H9 (cell line): ENCODE data around the gene METTL1. TPM values are rescaled to one million over a fixed set of nuclear protein-coding genes. Genes with fewer than 3 reads are reported as not detected.

Source experiments
- DNase-seq: peaks from one replicate; pipeline ENCODE4 v3.0.0-alpha.2; 2017
- H2AFZ ChIP-seq: one replicate; pipeline ENCODE4 v1.6.1; 2013; ENCODE audit warnings: mild to moderate bottlenecking, low read length, control low read depth, moderate library complexity
- H2AK5ac ChIP-seq: 2 replicates; pipeline ENCODE4 v1.6.1; 2013; ENCODE audit warnings: low read length, control low read depth, mixed read lengths; ENCODE audit not compliant: insufficient read length
- H2BK120ac ChIP-seq: one replicate; pipeline ENCODE4 v1.6.1; 2013; ENCODE audit warnings: low read depth, mild to moderate bottlenecking, low read length, control low read depth, inconsistent platforms; ENCODE audit not compliant: poor library complexity, severe bottlenecking
- H2BK12ac ChIP-seq: 2 replicates; pipeline ENCODE4 v1.6.1; 2013; ENCODE audit warnings: low read length, control low read depth, mixed read lengths, low read depth; ENCODE audit not compliant: insufficient read length
- H2BK15ac ChIP-seq: 2 replicates; pipeline ENCODE4 v1.6.1; 2013; ENCODE audit warnings: low read depth, low read length, control low read depth
- H2BK20ac ChIP-seq: one replicate; pipeline ENCODE4 v1.6.1; 2013; ENCODE audit warnings: low read depth, mild to moderate bottlenecking, low read length, control low read depth, inconsistent platforms; ENCODE audit not compliant: poor library complexity, severe bottlenecking
- H2BK5ac ChIP-seq: 2 replicates; pipeline ENCODE4 v1.6.1; 2013; ENCODE audit warnings: low read length, control low read depth, mixed read lengths; ENCODE audit not compliant: insufficient read length
- H3K14ac ChIP-seq: 2 replicates; pipeline ENCODE4 v1.6.1; 2013; ENCODE audit warnings: low read length, control low read depth; ENCODE audit not compliant: insufficient read depth
- H3K18ac ChIP-seq: 2 replicates; pipeline ENCODE4 v1.6.1; 2013; ENCODE audit warnings: low read depth, mild to moderate bottlenecking, mixed read lengths, low read length, control low read depth; ENCODE audit not compliant: insufficient read length
- H3K23ac ChIP-seq: 2 replicates; pipeline ENCODE4 v1.6.1; 2013; ENCODE audit warnings: low read length, control low read depth, mixed read lengths, low read depth; ENCODE audit not compliant: insufficient read length
- H3K23me2 ChIP-seq: 2 replicates; pipeline ENCODE4 v1.6.1; 2013; ENCODE audit warnings: low read depth, mild to moderate bottlenecking, mixed read lengths, low read length, control low read depth; ENCODE audit not compliant: insufficient read length, poor library complexity, severe bottlenecking
- H3K27ac ChIP-seq: 2 replicates; pipeline ENCODE4 v1.5.1; 2013; ENCODE audit warnings: low read length, control low read depth, mixed read lengths, low read depth; ENCODE audit not compliant: insufficient read length
- H3K27me3 ChIP-seq: 2 replicates; pipeline ENCODE4 v1.6.1; 2013; ENCODE audit warnings: low read length, control low read depth, inconsistent platforms; ENCODE audit not compliant: insufficient read depth
- H3K4ac ChIP-seq: 2 replicates; pipeline ENCODE4 v1.6.1; 2013; ENCODE audit warnings: low read depth, mild to moderate bottlenecking, control low read depth, inconsistent platforms, low read length, moderate library complexity
- H3K4me1 ChIP-seq: 2 replicates; pipeline ENCODE4 v1.6.1; 2013; ENCODE audit warnings: low read length, control low read depth, inconsistent platforms; ENCODE audit not compliant: insufficient read depth
- H3K4me2 ChIP-seq: 2 replicates; pipeline ENCODE4 v1.6.1; 2013; ENCODE audit warnings: low read length, control low read depth, mixed read lengths; ENCODE audit not compliant: insufficient read length, insufficient read depth
- H3K56ac ChIP-seq: 2 replicates; pipeline ENCODE4 v1.6.1; 2013; ENCODE audit warnings: low read depth, mild to moderate bottlenecking, mixed read lengths, low read length, control low read depth; ENCODE audit not compliant: insufficient read length
- H3K79me1 ChIP-seq: 2 replicates; pipeline ENCODE4 v1.6.1; 2013; ENCODE audit warnings: low read depth, mild to moderate bottlenecking, moderate library complexity, low read length, control low read depth, inconsistent platforms; ENCODE audit not compliant: insufficient read depth, poor library complexity, severe bottlenecking
- H3K79me2 ChIP-seq: 2 replicates; pipeline ENCODE4 v1.6.1; 2013; ENCODE audit warnings: low read length, control low read depth, inconsistent platforms; ENCODE audit not compliant: insufficient read depth
- H3K9ac ChIP-seq: 2 replicates; pipeline ENCODE4 v1.6.1; 2013; ENCODE audit warnings: low read length, control low read depth, mixed read lengths; ENCODE audit not compliant: insufficient read length; ENCODE audit errors: extremely low read depth
- H3K9me3 ChIP-seq: one replicate; pipeline ENCODE4 v1.6.1; 2013; ENCODE audit warnings: low read depth, low read length, inconsistent platforms; ENCODE audit not compliant: control insufficient read depth
- H3T11ph ChIP-seq: one replicate; pipeline ENCODE4 v1.6.1; 2013; ENCODE audit warnings: mild to moderate bottlenecking, low read length, control low read depth, inconsistent platforms
- H4K20me1 ChIP-seq: one replicate; pipeline ENCODE4 v1.6.1; 2013; ENCODE audit not compliant: control insufficient read depth, insufficient read length, insufficient read depth
- H4K5ac ChIP-seq: 2 replicates; pipeline ENCODE4 v1.6.1; 2013; ENCODE audit warnings: low read depth, mild to moderate bottlenecking, mixed read lengths, low read length, control low read depth; ENCODE audit not compliant: insufficient read length
- H4K8ac ChIP-seq: replicated peaks from 2 replicates; pipeline ENCODE4 v1.6.1; 2013; ENCODE audit warnings: low read length, control low read depth, mixed read lengths, low read depth; ENCODE audit not compliant: insufficient read length
- H4K91ac ChIP-seq: 2 replicates; pipeline ENCODE4 v1.6.1; 2013; ENCODE audit warnings: low read depth, mild to moderate bottlenecking, moderate library complexity, mixed read lengths, low read length, control low read depth; ENCODE audit not compliant: insufficient read length
- H3K27ac Mint-ChIP-seq, 3 experiments: 2 replicates in 2 of 3; 3 replicates in 1 of 3; pipeline ENCODE4 v1.8.0; 2020 to 2021; ENCODE audit warnings: mixed read lengths in 3 of 3, mild to moderate bottlenecking in 1 of 3, moderate library complexity in 1 of 3
- H3K27me3 Mint-ChIP-seq: 2 replicates; pipeline ENCODE4 v1.8.0; 2021; ENCODE audit warnings: low read depth, mild to moderate bottlenecking, moderate library complexity, mixed read lengths
- H3K36me3 Mint-ChIP-seq, 3 experiments: 2 replicates in 2 of 3; 3 replicates in 1 of 3; pipeline ENCODE4 v1.8.0; 2020 to 2021; ENCODE audit warnings: low read depth in 3 of 3, mixed read lengths in 3 of 3; ENCODE audit not compliant: insufficient read depth in 1 of 3
- H3K4me1 Mint-ChIP-seq, 2 experiments: 2 replicates each; pipeline ENCODE4 v1.8.0; 2020; ENCODE audit warnings: mixed read lengths in 2 of 2
- H3K4me3 Mint-ChIP-seq, 2 experiments: 2 replicates in 1 of 2; 3 replicates in 1 of 2; pipeline ENCODE4 v1.8.0; 2020 to 2021; ENCODE audit warnings: mild to moderate bottlenecking in 2 of 2, mixed read lengths in 2 of 2, moderate library complexity in 1 of 2
- H3K9me3 Mint-ChIP-seq, 2 experiments: 2 replicates in 1 of 2; 3 replicates in 1 of 2; pipeline ENCODE4 v1.8.0; 2020; ENCODE audit warnings: mild to moderate bottlenecking in 2 of 2, mixed read lengths in 2 of 2, moderate library complexity in 1 of 2
- CTCF ChIP-seq: fragments of 200-600 bp; sonication (generic); conservative IDR thresholded peaks from 3 replicates; pipeline ENCODE4 v1.8.0; 2021; ENCODE audit warnings: antibody characterized with exemption, mild to moderate bottlenecking
- WGBS: extraction: QIAGEN DNeasy Blood & Tissue Kit; methylation state at CpG from one replicate; pipeline ENCODE4 v1.1.7; 2013; ENCODE audit warnings: missing lambda C conversion rate, low lambda C conversion rate, mixed read lengths; ENCODE audit not compliant: insufficient read length; ENCODE audit errors: extremely low coverage; 5-methylcytosine and 5-hydroxymethylcytosine counted together
- total RNA-seq: library from RNA; stranded (reverse); gene quantifications from 2 replicates; pipeline ENCODE4 v1.2.1, GENCODE V29; 2021

Gene METTL1
- total RNA-seq, 1 experiment from 2014 or later, result 58.4 TPM

DNA sequence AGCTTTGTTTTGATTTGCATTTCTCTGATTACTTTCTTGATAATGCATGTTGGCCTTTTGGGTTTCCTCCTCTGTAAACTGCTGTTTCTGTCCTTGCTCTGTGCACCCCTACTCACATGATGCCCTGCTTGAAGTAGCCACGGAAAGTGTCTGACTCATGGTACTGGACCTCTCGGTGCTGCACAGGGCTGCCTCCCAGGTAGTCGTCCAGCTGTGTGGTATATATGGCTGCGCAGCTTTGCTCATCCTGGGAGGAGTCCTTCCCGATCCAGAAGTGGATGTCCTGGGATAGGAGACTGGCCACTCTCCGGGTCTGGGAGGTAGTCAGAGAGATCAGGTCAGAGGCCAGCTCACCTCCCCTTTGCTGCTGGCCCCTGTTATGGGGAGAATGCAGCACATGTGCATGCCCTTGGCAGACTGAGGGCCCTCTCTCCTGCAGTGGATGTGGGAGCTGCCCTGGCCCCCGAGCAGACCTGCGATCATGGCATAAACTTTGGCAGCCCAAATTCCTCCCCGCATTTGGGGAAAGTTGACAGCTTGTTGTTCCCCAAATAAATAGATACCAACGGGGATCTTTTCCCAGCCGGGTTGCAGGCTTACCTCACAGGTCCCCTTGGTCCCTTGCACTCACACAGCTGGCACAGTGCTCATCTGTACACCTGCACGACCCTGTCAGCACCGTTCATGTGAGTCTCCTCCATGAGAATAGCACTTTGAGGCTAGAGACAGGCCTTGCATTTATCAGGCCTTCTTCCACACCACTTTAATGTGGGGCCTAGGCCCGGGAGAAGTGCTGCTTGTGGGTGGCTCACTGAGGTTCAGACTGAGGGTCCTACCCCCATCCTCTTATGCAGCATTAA, 41.4 kb upstream of the METTL1 start:
- Histone ChIP-seq H3K4me1 (no peaks in the 10 kb centered on the region), H3K9ac (no peak overlapping the region), H4K5ac (no peak overlapping the region), H2AK5ac (no peak overlapping the region), H3K79me1 (no peaks in the 10 kb centered on the region), H3K18ac (no peak overlapping the region), H3K23ac (no peak overlapping the region), H4K8ac (no peak overlapping the region), H2BK12ac (no peak overlapping the region), H3T11ph (no peak overlapping the region), H4K91ac (no peak overlapping the region), H2AFZ (no peak overlapping the region), H3K27me3 (no peaks in the 10 kb centered on the region), H2BK15ac (no peak overlapping the region), H3K79me2 (no peaks in the 10 kb centered on the region), H3K23me2 (no peaks in the 10 kb centered on the region), H3K4me2 (no peak overlapping the region), H2BK120ac (no peak overlapping the region), H3K27ac (no peak overlapping the region), H3K4ac (no peak overlapping the region), H2BK20ac (no peak overlapping the region), H2BK5ac (no peak overlapping the region), H3K9me3 (no peaks in the 10 kb centered on the region), H3K14ac (no peak overlapping the region), H3K56ac (no peak overlapping the region), H4K20me1 (no peaks in the 10 kb centered on the region)
- H3K27ac Mint-ChIP-seq, result no peak overlapping the region
- no peak for TF ChIP-seq CTCF
- no peak overlapping the region for H3K4me3 Mint-ChIP-seq
- H3K36me3 Mint-ChIP-seq, result peaks cover 0 to 3% (median 0%) of the 10 kb centered on the region in 3 experiments; a peak in 2 of 7 replicates
- WGBS, result no CpG with 5 or more reads among the region's 14 CpGs
- H3K9me3 Mint-ChIP-seq, result no peaks in the 10 kb centered on the region
- no peak for DNase-seq
- H3K4me1 Mint-ChIP-seq, result peaks cover 6 to 7% of the 10 kb centered on the region in 2 experiments
- no peaks in the 10 kb centered on the region for H3K27me3 Mint-ChIP-seq
